Skeletal muscle tissue (tissue), 4 donors: ENCODE data around the gene RHOF. TPM values are rescaled to one million over a fixed set of nuclear protein-coding genes. Genes with fewer than 3 reads are reported as not detected.

ENCODE experiments used
- H3K27ac ChIP-seq: one replicate; pipeline ENCODE4 v1.7.0; 2013; ENCODE audit warnings: mild to moderate bottlenecking, low read depth, low read length, inconsistent platforms
- H3K27me3 ChIP-seq, 3 donors: one replicate each; pipeline ENCODE4 v1.7.0; 2013; ENCODE audit warnings: low read length in 3 of 3; ENCODE audit not compliant: control insufficient read depth in 3 of 3, insufficient read depth in 3 of 3
- H3K36me3 ChIP-seq, 3 donors: one replicate each; pipeline ENCODE4 v1.7.0; 2013; ENCODE audit warnings: low read length in 3 of 3; ENCODE audit not compliant: control insufficient read depth in 3 of 3, insufficient read depth in 3 of 3
- H3K4me1 ChIP-seq, 3 donors: one replicate each; pipeline ENCODE4 v1.7.0; 2013; ENCODE audit warnings: low read length in 3 of 3, mild to moderate bottlenecking in 3 of 3; ENCODE audit not compliant: control insufficient read depth in 3 of 3, insufficient read depth in 3 of 3
- H3K4me3 ChIP-seq, 3 donors: one replicate each; pipeline ENCODE4 v1.7.0; 2013; ENCODE audit warnings: low read length in 3 of 3
- H3K9ac ChIP-seq, 3 donors: one replicate each; pipeline ENCODE4 v1.7.0; 2013; ENCODE audit warnings: low read length in 3 of 3, mild to moderate bottlenecking in 3 of 3, moderate library complexity in 2 of 3, low read depth in 1 of 3
- H3K9me3 ChIP-seq, 3 donors: one replicate each; pipeline ENCODE4 v1.7.0; 2013; ENCODE audit warnings: low read length in 3 of 3; ENCODE audit not compliant: control insufficient read depth in 3 of 3
- total RNA-seq: library from RNA; depleted of rRNA; stranded (reverse); fragments of >200 nt; gene quantifications from one replicate; pipeline ENCODE4 v1.2.3, GENCODE V29; 2014
- donor health status: Osteomylitis.

Gene RHOF
- total RNA-seq, 1 donor from 2014 or later = 2.1 TPM

DNA sequence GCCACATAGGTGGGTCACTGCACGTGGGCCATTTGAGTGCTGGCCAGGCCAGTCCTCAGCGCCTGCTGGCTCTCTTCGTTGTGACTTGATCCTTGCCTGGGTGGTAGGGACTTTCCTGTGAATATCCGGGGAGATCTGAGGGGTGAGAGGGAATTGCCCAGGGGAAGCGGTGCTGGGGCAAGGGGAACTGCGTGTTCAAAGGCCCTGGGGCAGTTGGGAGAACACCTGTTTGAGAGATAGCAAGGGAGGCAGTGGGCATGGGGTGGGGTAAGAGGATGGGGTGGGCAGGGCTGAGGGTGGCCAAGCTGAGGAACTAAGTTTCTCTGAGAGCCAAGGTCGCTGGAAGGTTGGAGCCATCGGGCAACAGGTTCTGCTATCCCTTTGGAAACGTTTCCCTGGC lies 35.3 kb upstream of the RHOF start:
- Histone ChIP-seq H3K4me3 (no peak overlapping the region), H3K27me3 (no peaks in the 10 kb centered on the region), H3K36me3 (peaks cover 50 to 62% (median 59%) of the 10 kb centered on the region in 3 donors), H3K27ac (no peak overlapping the region), H3K9me3 (no peaks in the 10 kb centered on the region), H3K9ac (no peak overlapping the region), H3K4me1 (peaks cover 0 to 7% (median 0%) of the 10 kb centered on the region in 3 donors)

DNA sequence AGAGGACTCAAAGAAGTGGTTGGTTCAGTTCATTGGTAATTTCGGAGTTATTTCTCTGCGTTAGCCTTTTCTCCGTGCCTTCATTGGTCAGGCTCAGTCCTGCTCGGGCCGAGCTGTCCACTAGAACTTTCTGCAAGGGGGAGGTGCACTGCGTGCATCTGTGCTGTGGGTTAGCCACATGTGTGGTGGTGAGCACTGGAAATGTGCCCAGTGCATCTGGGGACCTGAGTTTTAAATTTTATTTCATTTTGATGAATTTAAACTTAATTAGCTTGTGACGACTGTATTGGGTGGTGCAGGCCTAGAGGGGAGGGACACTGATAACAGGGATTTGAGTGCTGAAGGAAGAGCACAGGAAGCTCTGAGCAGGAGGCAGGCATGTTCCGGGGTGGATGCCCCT lies 34.8 kb upstream of the RHOF start:
- H3K4me1 ChIP-seq = peaks cover 0 to 7% (median 0%) of the 10 kb centered on the region in 3 donors
- H3K27me3 ChIP-seq = no peaks in the 10 kb centered on the region
- no peak overlapping the region for H3K9ac ChIP-seq
- H3K36me3 ChIP-seq = peaks cover 56 to 67% (median 64%) of the 10 kb centered on the region in 3 donors
- no peak overlapping the region for H3K27ac ChIP-seq
- no peaks in the 10 kb centered on the region for H3K9me3 ChIP-seq
- no peak overlapping the region for H3K4me3 ChIP-seq

DNA sequence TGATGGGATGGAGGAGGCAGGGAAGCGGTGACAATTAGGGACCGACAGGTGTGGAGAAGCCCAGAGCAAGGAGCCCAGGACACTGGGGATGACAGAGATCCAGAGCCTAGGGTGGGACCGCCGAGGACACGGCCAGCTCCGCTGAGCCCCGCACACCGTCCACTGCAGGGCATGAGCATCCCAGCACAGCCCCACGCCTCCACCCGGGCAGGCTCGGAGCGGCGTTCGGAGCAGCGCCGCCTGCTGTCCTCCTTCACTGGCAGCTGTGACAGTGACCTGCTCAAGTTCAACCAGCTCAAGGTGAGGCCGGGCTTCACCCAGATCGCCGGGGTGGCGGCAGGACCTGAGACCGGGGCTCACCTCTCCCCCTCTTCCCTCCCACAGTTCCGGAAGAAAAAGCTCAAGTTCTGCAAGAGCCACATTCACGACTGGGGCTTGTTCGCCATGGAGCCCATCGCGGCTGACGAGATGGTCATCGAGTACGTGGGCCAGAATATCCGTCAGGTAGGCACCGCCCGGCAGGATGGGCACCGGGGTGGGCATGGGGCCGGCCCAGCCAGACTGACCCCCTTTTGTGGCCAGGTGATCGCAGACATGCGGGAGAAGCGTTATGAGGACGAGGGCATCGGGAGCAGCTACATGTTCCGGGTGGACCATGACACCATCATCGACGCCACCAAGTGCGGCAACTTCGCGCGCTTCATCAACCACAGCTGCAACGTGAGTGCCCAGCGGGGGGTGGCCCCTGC lies 34.0 kb upstream of the RHOF start:
- Histone ChIP-seq H3K9me3 (no peaks in the 10 kb centered on the region), H3K4me3 (no peak overlapping the region), H3K9ac (no peak overlapping the region), H3K27me3 (no peaks in the 10 kb centered on the region), H3K27ac (no peak overlapping the region), H3K4me1 (peaks cover 0 to 7% (median 0%) of the 10 kb centered on the region in 3 donors), H3K36me3 (peaks cover 59 to 68% (median 66%) of the 10 kb centered on the region in 3 donors)

DNA sequence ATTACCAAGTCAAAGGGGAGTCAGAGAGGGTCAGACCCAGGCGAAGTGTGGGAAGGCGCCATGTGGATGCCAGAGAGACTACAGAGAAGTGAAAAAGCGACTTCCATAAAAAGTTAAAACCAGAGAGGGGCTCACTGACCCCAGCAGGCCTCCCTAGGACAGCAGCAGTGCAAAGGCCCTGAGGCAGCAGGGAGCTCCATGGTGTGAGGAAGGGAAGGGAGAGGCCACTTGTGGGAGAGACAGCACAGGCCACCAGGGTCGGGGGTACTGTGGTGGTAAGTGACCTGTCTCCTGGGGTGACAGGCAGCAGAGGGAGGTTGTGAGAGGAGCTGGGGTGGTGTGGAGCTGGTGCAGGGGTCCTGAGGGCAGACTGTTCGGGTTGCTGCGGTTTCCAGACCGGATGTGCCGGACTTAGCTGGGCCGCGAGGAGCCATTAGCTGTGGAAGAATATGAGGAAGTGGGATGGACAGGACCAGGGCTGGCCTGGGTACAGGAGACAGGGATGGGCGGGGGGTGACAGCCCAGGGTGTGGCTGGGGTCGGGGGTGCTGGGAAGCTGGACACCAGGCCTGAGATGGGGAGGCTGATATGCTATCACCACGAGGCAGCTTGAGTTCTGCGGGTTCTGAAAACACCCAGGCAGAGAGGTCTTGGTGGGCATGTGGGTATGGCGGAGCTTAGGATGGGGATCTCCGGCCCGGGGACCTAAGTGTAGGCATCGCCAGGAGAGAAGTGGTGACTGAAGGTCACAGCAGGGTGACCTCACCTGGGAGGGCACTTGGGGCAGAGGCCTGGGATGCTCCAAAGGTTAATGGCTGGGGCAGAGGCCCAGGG lies 33.0 kb upstream of the RHOF start:
- Histone ChIP-seq H3K27me3 (no peaks in the 10 kb centered on the region), H3K27ac (no peak overlapping the region), H3K4me3 (no peak overlapping the region), H3K36me3 (peaks cover 60 to 69% (median 66%) of the 10 kb centered on the region in 3 donors), H3K4me1 (peaks cover 0 to 7% (median 0%) of the 10 kb centered on the region in 3 donors), H3K9ac (no peak overlapping the region), H3K9me3 (no peaks in the 10 kb centered on the region)

DNA sequence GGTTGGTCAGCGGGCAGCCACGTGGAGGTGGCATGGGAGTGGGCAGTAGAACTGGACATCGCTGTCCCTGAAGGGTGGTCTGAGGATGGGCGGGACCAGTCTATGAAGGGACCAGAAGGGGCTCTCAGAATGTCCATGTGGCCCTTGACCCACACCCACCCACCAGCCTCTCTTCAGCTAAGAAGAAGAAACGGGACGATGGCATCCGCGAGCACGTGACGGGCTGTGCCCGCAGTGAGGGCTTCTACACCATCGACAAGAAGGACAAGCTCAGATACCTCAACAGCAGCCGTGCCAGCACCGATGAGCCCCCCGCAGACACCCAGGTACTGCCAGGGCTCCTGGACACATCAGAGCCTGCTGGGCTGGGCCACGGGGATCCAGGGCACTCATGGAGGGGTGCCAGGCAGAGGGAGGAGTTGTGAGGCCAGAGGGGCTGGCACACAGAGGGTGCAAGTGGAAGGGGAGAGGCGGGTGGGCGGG lies 31.6 kb upstream of the RHOF start:
- Histone ChIP-seq H3K9me3 (no peaks in the 10 kb centered on the region), H3K9ac (no peak overlapping the region), H3K4me3 (no peak overlapping the region), H3K36me3 (peaks cover 58 to 69% (median 63%) of the 10 kb centered on the region in 3 donors), H3K27ac (no peak overlapping the region), H3K4me1 (peaks cover 0 to 7% (median 0%) of the 10 kb centered on the region in 3 donors), H3K27me3 (no peaks in the 10 kb centered on the region)

DNA sequence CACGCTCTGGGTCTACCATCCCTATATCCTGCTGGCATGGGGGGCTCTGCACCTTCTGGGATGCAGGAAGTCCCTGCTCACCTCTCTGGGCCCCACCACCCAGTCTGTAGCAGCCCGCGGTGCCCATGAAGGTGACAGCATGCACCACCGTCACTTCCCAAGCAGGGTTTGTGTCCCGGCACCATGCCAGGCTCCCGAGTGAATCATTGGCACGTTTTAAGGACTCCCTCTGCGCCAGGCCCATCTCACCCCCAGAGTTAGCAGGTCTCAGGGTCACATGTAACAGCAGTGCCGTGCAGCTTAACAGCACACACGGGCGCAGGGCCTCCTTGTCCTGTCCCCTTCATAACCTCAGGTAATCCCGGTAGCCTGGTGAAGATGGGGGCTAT lies 30.2 kb upstream of the RHOF start:
- H3K36me3 ChIP-seq = peaks cover 61 to 70% (median 63%) of the 10 kb centered on the region in 3 donors
- no peak overlapping the region for H3K27ac ChIP-seq
- no peaks in the 10 kb centered on the region for H3K27me3 ChIP-seq
- no peaks in the 10 kb centered on the region for H3K9me3 ChIP-seq
- H3K4me3 ChIP-seq = no peak overlapping the region
- H3K4me1 ChIP-seq = no peaks in the 10 kb centered on the region
- H3K9ac ChIP-seq = peak overlapping the region in 1 of 3 donors; percentile 8

DNA sequence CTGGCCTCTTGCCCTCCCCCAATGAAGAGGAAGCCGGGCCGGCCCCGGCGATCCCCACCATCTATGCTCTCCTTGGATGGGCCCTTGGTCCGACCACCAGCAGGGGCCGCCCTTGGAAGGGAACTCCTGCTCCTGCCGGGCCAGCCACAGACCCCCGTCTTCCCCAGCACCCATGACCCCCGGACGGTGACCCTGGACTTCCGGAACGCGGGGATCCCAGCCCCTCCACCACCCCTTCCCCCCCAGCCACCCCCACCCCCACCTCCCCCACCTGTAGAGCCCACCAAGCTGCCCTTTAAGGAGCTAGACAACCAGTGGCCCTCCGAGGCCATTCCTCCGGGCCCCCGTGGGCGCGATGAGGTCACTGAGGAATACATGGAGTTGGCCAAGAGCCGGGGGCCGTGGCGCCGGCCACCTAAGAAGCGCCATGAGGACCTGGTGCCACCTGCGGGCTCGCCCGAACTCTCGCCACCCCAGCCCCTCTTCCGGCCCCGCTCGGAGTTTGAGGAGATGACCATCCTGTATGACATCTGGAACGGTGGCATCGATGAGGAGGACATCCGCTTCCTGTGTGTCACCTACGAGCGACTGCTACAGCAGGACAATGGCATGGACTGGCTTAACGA lies 29.7 kb upstream of the RHOF start:
- Histone ChIP-seq H3K9me3 (no peaks in the 10 kb centered on the region), H3K27me3 (no peaks in the 10 kb centered on the region), H3K36me3 (peaks cover 56 to 65% (median 59%) of the 10 kb centered on the region in 3 donors), H3K9ac (peak overlapping the region in 1 of 3 donors; percentile 8), H3K27ac (no peak overlapping the region), H3K4me3 (no peak overlapping the region), H3K4me1 (no peaks in the 10 kb centered on the region)

DNA sequence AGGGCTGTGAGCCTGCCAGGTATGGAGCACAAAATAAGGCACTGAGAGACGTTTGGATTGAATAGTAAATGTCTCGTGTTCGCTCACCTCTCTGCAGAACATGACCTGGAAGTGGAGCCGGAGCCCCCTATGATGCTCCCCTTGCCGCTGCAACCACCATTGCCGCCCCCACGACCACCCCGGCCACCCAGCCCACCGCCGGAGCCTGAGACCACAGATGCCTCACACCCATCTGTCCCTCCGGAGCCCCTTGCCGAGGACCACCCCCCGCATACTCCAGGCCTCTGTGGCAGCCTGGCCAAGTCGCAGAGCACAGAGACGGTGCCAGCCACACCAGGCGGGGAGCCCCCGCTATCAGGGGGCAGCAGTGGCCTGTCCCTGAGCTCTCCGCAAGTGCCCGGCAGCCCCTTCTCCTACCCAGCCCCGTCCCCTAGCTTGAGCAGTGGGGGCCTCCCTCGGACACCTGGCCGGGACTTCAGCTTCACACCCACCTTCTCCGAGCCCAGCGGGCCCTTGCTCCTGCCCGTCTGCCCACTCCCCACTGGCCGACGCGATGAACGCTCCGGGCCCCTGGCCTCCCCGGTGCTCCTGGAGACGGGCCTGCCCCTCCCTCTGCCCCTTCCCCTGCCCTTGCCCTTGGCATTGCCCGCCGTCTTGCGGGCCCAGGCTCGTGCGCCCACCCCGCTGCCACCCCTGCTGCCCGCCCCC lies 29.1 kb upstream of the RHOF start:
- Histone ChIP-seq H3K4me3 (no peak overlapping the region), H3K4me1 (no peaks in the 10 kb centered on the region), H3K27me3 (no peaks in the 10 kb centered on the region), H3K27ac (no peak overlapping the region), H3K9ac (no peak overlapping the region), H3K9me3 (no peaks in the 10 kb centered on the region), H3K36me3 (peaks cover 56 to 65% (median 59%) of the 10 kb centered on the region in 3 donors)

DNA sequence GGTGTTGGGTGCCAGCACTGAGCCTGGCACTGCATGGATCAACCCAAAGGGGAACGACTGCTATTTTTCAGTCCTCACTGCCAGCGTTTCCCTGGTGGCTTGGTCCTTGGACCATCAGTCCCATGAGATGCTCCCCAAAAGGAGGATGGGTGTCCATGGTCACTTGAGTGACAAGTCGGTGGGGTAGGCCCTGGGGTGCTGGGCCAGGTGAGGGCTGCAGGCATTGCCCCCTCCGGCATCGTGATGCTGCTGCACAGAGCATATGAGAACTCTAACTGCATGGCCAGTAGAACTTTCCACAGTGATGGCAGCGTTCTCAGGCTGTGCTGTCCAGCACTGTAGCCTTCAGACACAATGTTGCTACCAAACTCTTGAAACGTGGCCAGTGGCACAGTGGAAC lies 26.6 kb upstream of the RHOF start:
- Histone ChIP-seq H3K27me3 (no peaks in the 10 kb centered on the region), H3K9ac (no peak overlapping the region), H3K4me1 (no peaks in the 10 kb centered on the region), H3K36me3 (peaks cover 55 to 70% (median 61%) of the 10 kb centered on the region in 3 donors), H3K9me3 (no peaks in the 10 kb centered on the region), H3K4me3 (no peak overlapping the region), H3K27ac (no peak overlapping the region)
